ENCODE data around the gene ING3.

DNA sequence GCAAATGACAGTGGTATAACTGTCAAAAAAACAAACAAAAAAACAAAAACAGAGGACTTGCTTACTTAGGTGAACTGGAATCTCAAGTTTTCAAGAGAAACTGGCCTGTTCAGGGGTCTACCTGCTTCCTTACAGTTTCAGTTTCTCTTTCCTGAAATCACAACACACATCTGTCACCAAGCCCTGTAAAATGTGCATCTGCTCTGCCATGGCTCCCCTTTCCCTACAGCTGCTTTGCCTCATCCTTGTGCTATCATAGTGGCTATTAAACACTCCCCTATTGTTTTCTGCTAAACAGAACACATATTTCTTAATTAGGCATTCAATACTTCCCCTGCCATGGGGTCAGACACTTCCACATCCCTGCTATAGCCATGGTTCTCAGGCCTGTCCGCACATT, 75.6 kb downstream of the ING3 start:
- TF ChIP-seq, protein P1, sequence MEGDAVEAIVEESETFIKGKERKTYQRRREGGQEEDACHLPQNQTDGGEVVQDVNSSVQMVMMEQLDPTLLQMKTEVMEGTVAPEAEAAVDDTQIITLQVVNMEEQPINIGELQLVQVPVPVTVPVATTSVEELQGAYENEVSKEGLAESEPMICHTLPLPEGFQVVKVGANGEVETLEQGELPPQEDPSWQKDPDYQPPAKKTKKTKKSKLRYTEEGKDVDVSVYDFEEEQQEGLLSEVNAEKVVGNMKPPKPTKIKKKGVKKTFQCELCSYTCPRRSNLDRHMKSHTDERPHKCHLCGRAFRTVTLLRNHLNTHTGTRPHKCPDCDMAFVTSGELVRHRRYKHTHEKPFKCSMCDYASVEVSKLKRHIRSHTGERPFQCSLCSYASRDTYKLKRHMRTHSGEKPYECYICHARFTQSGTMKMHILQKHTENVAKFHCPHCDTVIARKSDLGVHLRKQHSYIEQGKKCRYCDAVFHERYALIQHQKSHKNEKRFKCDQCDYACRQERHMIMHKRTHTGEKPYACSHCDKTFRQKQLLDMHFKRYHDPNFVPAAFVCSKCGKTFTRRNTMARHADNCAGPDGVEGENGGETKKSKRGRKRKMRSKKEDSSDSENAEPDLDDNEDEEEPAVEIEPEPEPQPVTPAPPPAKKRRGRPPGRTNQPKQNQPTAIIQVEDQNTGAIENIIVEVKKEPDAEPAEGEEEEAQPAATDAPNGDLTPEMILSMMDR (IDR thresholded peaks at IDR 0.05): no peak
- TF ChIP-seq POLR2A (IDR thresholded peaks at IDR 0.05): no peak
- no peak for TF ChIP-seq EP300 (IDR thresholded peaks at IDR 0.05)

Measured in ovary (tissue), 3 donors.